Fibroblast of upper back skin (primary cell): ENCODE results near the gene APOC3.
"Not testable (repeated sequence)": the region's sequence is repeated elsewhere in the genome, so short reads cannot be mapped to it uniquely, and the experiment has no call there.

ENCODE experiments used
- DNase-seq: peaks from one replicate; pipeline ENCODE4 v3.0.0-alpha.2; 2013

APOC3 gene

DNA sequence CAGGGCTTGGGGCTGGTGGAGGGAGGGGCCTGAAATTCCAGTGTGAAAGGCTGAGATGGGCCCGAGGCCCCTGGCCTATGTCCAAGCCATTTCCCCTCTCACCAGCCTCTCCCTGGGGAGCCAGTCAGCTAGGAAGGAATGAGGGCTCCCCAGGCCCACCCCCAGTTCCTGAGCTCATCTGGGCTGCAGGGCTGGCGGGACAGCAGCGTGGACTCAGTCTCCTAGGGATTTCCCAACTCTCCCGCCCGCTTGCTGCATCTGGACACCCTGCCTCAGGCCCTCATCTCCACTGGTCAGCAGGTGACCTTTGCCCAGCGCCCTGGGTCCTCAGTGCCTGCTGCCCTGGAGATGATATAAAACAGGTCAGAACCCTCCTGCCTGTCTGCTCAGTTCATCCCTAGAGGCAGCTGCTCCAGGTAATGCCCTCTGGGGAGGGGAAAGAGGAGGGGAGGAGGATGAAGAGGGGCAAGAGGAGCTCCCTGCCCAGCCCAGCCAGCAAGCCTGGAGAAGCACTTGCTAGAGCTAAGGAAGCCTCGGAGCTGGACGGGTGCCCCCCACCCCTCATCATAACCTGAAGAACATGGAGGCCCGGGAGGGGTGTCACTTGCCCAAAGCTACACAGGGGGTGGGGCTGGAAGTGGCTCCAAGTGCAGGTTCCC lies at the start of gene APOC3:
Gene APOC3, plus strand, starts transcription at position 383 of the 659 bp plus-strand sequence. CDS start 676 bp downstream, outside the sequence.
- DNase-seq, result peak; percentile 68

- DNase-seq, result no peak
These were observed 47.0 kb upstream of the APOC3 start for GRCh38 chr11:116782728-116783127.

DNA sequence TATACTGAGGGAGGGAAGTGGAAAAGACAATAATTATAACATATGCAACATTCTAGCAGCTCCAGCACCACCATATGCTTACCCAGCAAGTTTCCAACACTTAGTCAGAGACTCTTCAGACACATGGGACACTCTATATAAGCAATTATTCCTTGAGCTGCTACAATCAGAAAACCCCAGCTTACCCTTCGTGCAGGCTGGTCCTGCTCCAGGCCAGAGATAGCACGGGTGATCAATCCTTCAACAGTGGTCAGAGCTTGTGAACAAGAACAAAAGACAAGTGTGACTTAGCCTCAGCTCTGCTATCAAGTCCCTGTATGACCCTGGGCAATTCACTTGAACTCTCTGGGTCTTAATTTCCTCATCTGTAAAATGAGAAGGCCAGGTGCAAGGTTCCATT lies 43.4 kb upstream of the APOC3 start:
- DNase-seq, result no peak

DNA sequence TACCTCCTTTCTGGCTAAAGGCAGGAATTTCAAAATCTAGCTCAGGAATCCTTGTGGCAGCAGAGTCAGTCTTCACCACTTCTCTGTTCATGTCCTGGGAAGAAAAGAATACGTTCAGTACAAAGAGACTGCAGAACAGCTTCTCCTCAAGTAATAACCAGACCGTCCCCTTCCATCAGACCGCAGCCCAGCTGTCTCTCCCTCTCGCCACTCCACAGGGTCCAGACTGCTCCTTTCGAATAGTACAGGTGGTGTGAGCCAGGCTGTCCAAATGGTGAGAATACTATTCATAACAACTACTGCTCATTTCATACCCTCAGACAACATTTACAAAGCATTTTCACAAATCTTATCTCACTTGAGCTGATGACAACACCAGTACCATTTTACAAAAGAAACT lies 42.7 kb upstream of the APOC3 start:
- DNase-seq, result no peak

DNA sequence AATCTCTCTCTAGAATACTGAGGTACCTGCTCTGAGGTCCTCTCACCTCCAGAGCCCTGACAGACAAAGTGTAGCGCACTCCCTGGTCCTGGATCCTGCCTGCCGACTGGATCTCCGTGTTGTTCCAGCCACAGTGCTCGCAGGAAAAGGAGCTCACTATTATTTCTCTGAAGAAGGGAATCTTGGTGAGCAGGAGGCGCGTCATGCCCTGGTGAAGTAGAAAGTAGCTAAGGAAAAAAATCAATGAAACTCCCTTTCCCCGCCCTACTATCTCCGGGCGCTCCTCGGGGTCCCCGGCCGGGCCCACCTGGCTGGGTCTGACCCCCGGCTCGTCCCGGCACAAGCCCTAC lies 42.3 kb upstream of the APOC3 start:
- DNase-seq, result no peak

DNA sequence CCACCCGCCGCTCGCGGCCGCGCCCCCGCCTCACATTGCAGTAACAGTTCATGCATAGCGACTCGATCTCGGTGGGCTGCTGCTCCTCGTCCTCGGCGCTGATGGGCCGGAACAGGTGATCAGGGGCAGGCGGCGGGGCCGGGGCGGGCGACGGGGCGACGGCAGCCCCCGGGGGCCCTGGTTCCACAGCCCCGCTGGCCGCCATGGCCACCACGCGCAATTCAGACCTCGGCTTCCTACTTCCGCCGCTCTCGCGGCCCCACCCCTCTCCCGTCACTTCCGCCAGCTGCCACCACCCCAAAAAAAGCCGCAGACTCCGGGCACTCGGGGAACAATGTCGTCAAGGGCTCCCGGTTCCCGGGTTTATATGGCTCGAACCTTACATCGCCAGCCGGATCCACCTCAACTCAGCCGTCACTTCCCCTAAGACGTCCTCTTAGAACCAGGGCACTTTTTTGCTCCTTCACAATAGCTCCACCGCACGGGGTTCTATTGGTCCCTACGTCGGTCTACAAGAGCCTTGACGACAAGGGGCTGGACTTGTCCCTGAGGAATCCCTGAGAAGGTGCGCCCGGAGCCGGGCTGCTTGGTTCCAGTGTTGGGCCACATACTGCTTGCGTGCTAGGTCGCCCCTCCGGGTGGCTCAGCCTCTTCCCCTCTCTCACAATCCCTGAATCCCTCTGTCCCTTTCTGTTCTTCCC lies 41.8 kb upstream of the APOC3 start, which contains the start of gene ZPR1:
Gene ZPR1, minus strand, starts transcription at position 238 of the 701 bp plus-strand sequence. Its CDS starts 33 bp downstream, at position 205.
- peak; percentile 65 for DNase-seq

GRCh38 chr11:116788534-116788933 lies 41.2 kb upstream of the APOC3 start:
- no peak for DNase-seq

GRCh38 chr11:116788975-116789374 lies 40.7 kb upstream of the APOC3 start:
- no peak for DNase-seq

DNA sequence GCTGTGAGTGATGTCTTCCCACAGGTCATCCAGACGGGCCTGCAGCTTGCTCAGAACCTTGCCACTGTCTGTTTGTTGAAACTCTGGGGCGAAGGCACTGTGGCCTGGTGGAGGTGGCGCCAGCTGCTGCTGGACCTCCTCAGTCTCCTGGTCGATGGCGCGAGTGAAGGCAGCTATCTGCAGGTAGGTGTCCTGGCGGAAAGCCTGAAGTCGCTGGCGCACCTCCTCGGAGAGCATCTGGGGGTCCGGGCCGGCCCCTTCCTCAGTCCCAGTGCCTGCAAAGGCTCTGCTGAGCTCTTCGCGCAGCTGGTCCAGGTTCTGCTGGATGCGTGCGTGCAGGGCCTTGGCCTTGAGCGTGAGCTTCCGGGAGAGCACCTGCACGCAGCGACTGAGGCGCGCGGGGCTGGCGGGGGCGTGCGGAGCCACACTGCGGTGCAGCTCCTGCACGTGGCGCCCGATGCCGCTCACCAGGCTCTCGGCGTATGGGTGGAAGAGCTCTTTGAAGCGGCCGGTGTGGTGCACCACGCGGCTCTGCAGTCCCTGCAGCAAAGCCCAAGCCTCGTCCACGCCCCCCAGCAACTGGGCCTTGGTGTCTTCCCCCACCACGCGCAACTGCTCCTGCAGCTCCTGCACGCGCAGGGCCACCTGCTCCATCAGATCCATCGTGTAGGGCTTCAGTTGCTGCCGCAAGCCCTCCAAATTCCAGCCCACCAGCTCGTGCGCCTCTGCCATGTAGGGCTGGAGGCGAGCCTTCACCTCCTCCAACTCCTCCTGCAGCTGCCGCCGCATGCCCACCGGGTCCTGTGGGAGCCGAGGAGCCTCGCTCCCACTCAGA lies 39.3 kb upstream of the APOC3 start:
- no peak for DNase-seq

DNA sequence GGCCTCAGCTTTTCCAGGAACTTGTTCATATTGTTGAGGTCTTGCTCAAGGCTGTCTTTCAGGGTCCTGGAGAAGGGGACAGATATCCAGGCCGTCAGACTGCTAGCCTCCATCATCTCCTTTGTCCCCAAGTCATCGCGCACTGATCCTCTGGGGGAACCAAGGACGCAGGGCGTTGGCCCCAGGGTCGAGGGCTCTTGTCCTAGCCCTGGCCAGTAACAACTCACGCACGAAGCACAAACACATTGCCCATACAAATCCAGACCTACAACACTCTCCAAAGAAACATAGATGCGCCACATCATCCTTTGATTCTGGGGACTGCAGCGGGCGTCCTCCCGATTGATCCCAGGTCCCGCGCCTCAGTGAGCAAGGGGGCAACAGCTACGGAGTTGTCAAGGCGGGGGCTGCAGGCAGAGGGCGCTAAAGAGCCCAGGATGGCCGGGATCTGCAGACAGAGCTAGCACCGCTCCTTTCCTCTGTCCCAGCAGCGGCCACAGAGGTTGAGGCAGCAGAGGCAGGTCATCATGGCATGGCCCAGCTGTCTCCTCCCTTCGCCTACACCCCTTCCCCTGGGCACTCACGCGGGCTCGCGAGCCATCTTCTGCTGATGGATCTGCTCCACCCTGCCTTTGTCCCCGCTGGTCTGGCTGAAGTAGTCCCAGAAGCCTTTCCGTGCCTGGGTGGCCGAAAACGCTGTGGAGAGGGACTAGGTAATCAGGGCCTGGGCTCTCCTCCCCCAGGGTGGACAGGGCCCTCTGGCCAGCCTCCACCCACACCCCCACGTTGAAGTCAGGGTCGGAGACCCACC lies 38.5 kb upstream of the APOC3 start:
- DNase-seq, result peak; percentile 63

DNA sequence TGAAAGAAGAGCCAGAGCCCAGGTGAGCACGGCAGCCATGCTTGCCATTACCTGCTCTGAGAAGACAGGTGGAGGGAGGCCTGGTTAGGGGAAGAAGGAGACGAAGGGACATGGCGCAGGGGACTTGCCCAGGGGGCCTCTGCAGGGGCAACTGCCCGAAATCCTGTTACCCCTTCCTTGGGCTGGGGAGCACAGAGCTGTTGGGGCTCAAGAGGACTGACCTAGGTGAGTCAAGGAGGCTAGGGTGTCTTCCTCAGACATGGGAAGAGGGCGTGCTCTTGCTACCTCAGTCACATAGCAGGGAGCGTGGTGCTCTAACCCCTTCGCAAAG lies 37.9 kb upstream of the APOC3 start, which contains the start of gene APOA5:
Gene APOA5, minus strand, starts transcription at position 67 of the 331 bp plus-strand sequence. Its CDS starts 19 bp downstream, at position 48.
- no peak for DNase-seq

DNA sequence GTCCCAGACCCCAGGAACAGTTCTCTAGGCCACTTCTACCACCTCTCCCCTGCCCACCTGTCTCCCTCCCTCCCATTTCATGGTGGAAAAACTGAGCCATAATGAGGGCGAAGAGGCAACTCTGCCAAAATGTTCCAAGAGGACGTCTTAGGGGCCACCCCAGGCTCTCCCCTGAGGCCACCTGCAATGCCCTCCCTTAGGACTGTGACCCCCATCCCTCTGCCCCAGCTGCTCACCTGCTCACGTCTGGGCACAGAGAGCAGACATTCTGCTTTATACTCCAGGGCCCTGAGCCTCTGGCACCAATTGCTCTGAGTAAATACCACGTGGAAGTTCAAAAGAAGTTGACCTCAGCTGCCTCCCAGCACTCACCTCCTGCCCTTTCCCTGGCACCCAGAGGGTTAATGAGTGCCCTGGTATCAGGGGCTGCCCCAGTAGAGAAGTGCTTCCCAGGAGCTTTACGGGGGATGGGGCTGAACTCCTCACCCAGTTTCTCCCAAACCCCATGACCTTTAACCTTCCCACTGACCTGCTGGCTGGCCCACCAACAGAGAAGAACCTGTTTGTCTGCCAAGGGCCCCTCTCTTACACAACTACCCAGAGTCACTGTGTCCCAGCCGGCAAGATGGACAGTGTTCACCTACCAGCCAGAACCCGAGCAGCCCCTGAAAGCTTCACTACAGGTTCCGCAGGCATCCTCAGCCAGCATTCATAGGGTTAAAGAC lies 37.4 kb upstream of the APOC3 start:
- DNase-seq, result no peak

DNA sequence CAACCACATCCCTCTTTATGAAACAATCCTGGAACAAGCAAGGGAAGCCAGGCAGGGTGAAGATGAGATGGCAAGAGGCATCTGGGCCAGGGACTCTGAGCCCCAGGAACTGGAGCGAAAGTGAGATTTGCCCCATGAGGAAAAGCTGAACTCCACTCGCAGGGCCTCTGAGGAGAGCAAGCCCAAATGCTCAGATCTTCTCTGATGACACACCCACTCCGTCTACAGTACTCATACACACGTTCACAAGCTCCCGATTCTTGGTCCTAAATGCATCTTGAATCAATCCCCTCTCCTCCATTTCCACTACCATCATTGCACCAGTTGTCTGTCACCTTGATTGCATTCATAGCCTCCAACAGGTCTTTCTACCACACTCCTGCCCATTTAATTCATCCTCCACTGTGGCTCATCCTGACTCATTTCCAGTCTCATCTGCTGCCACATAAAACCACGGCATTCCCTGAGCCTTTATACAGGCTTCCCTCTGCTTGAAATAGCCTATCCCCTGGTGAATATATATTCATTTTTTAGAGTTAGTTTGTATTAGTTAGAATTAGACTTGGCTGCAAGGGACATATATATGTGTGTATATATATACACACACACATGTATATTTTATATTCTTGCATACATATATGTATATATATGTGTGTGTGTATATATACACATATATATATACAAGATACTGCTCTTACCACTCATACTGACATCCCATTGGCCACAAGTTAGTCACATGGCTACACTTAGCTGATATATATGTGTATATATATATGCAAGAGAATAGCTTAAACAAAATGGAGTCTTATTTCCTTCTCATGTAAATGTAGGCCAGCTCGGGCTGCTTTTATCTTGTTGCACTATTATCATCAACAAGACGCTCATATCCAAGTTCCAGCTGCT lies 36.6 kb upstream of the APOC3 start:
- peak; percentile 80 for DNase-seq

- DNase-seq, result peak; percentile 13
These were observed 36.0 kb upstream of the APOC3 start for GRCh38 chr11:116793772-116794097.

DNA sequence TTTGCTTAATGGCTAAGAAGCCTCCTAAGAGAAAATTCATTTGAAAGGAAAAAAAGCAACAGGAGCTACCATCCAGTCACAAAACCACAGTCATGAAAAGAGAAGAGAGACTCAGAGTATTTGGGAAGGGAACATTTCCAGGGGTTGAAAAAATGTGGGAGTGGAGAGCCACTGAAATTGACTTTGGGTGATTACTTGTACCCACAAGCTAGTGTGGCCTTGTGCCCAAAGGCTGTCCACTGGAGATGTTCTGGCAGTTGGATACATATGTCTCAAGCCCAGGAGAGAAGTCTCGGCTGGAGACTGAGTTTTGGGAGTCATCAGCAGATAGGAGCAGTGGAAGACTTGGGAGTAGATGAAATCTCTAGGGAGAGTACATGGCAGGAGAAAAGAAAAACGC lies 34.9 kb upstream of the APOC3 start:
- DNase-seq, result no peak

DNA sequence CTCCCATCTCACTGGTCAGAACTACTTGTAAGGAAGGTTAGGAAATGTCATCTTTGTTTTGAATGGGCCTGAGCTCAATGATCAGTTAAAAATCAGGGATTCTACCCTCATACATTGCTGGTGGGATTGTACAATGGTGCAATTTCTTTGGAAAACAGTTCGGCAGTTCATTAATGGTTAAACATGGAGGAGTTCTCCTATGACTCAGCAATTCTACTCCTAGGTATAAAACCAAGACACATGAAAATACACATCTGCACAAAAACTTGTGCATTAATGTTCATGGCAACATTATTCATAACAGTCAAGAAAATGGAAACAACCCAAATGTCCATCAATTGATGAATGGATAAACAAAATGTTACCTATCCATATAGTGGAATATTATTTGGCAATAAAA lies 33.2 kb upstream of the APOC3 start:
- no peak for DNase-seq

GRCh38 chr11:116797816-116798215 lies 31.9 kb upstream of the APOC3 start:
- DNase-seq, result no peak

GRCh38 chr11:116798368-116798767 lies 31.3 kb upstream of the APOC3 start:
- no peak for DNase-seq

GRCh38 chr11:116800610-116801009 lies 29.1 kb upstream of the APOC3 start:
- DNase-seq, result no peak

DNA sequence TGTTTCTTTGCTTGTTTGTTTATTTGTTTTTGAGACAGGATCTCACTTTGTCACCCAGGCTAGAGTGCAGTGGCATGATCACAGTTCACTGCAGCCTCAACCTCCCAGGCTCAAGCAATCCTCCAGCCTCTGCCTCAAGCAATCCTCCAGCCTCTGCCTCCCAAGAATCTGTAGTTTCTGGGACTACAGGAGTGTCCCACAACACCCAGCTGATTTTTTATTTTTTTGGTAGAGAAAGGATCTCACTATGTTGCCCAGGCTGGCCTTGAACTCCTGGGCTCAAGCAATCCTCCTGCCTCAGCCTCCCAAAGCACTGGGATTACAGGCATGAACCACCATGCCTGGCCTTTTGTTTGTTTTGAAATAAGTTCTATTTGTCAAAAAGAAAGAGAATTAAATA lies 28.0 kb upstream of the APOC3 start:
- not testable (repeated sequence) for DNase-seq

DNA sequence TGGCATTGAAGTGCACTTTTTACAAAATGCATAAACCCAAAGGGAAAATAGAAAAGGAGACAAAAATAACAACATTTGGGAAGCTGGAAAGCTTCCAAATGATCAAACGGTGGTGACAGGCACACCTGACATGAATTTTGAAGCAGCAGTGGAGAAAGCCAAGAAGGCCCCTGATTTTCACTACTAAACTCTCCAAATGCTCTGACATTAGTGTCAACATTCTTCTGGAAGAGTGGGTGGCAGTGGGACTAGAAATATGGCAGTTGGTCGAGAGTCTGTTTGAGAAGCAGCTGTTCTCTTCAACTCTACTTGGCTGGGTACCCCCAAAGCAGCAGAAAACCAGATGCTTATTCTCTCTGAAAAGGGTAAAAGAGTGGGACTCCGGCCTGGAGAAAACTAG lies 25.7 kb upstream of the APOC3 start:
- DNase-seq, result no peak
